ENCODE results near the gene CCDC61.

CCDC61 gene, protein sequence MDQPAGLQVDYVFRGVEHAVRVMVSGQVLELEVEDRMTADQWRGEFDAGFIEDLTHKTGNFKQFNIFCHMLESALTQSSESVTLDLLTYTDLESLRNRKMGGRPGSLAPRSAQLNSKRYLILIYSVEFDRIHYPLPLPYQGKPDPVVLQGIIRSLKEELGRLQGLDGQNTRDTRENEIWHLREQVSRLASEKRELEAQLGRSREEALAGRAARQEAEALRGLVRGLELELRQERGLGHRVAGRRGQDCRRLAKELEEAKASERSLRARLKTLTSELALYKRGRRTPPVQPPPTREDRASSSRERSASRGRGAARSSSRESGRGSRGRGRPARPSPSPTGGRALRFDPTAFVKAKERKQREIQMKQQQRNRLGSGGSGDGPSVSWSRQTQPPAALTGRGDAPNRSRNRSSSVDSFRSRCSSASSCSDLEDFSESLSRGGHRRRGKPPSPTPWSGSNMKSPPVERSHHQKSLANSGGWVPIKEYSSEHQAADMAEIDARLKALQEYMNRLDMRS

DNA sequence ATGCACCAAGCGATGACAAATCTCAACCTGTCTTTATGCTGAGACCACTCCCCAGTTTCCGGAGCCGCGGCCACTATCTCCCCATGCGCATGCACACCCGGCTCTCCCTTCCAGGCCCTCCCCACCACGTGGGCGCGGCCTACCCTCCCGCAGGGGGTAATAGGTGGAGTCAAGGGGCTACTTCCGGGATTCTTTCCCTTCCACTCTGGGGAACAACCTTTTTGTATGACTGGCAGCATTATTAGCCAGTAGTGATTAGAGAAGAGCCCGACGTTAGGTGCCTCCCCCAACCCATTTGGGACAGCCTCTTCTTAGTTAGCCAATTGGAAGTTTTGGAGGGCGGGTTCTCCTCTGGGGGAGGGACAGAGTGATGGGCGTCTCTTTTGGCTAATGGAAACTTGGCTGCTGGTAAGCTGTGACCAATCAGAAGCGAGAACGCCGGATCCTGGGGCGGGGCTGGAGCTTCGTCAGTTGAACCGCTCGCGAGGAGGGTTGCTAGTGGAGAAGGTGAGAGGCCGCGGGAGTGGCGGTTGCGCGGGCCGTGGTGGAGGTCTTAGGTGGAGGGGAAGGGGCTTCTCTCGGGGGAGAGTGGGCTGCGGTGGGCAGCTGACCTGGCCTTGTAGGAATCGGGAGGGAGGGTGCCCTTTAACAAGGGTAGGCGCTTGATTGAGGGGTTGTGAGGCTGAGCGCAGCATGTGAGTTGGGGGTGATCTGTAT lies at the start of gene CCDC61:
Gene CCDC61 (plus strand): TSS at position 470 of the 717 bp plus-strand sequence. CDS start 7,552 bp downstream, outside the sequence.
- peak; percentile 100 for DNase-seq

GRCh38 chr19:45947926-45948325 lies 47.3 kb upstream of the CCDC61 start:
- DNase-seq = no peak

DNA sequence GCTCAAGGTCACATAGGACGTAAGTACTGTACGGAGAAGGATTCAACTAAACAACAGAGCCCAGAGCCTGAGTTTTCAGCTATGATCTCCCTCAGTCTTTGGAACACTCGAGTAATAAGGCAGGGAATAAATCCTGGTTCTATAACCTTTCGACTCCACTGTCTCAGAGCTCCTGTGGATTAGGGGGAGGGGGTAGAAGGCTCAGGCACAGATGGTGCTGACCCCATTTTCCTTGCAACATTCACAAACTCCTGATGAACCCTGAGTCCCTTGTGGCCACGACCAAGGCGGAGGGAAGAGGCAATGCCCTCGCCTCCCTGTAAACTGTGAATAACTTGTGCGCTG lies 43.0 kb upstream of the CCDC61 start:
- no peak for DNase-seq

- DNase-seq = peak; percentile 70
Measured at GRCh38 chr19:45952686-45953505, 42.4 kb upstream of the CCDC61 start.

- no peak for DNase-seq
Measured at GRCh38 chr19:45953676-45954075, 41.6 kb upstream of the CCDC61 start.

GRCh38 chr19:45954156-45954555 lies 41.1 kb upstream of the CCDC61 start:
- no peak for DNase-seq

- DNase-seq = peak; percentile 26
Measured at GRCh38 chr19:45955905-45956608, 39.2 kb upstream of the CCDC61 start.

- no peak for DNase-seq
Measured at GRCh38 chr19:45958320-45958719, 36.9 kb upstream of the CCDC61 start.

GRCh38 chr19:45958769-45959516 lies 36.3 kb upstream of the CCDC61 start:
- DNase-seq = no peak

DNA sequence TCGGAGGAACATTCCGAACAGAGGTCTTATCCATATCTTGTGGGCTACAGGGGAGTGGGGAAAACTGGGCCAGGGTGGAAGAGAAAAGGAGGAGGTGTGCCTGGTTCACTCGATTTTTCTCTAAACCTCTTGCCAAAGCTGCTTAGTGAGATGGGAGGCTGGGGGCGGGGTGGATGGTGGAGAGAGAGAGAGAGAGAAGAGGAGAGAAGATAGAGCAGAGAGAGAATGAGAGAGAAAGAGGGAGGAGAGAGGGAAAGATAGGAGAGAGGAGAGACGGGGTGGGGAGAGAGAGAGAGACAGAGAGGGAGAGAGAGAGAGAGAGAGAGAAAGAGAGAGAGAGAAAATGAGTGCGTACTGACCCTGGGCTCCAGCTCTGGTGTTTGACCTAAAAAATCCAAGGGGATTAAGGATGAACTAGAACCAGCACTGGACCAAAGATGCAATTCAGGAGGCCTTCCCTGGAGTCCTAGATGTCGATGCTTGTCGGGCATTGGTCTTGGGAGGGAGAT lies 35.7 kb upstream of the CCDC61 start:
- DNase-seq = no peak

DNA sequence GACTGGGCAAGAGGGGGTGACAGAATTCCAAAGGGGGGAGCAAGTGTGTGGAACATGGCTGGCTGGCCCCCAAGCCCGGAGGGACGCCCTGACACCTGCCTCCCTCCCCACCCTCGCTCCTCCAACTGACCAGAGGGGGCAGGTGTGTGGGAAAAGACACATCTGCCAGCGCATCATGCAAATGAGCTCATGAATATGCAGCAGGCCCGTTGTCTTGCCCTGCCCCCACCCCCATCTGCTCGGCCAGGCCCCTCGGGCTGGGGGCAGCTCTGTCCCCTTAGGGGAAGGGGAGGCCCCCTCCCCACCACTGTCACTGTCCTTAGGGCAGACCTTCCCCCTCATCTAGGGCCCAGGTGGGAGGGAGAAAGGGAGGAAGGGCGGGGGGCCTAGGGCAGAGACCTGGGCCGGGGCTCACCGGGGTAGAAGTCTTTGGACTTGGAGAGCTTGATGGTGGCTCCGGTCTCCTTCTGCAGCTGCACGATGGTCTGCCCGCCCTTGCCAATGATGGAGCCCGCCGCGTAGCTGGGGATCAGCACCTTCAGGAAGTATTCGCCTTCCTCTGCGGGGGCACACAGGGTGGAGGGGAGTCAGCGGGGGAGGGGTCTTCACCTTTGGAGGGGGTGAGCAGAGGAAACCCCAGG lies 34.6 kb upstream of the CCDC61 start:
- DNase-seq = no peak

- DNase-seq = no peak
Measured at GRCh38 chr19:45962021-45962420, 33.2 kb upstream of the CCDC61 start.

DNA sequence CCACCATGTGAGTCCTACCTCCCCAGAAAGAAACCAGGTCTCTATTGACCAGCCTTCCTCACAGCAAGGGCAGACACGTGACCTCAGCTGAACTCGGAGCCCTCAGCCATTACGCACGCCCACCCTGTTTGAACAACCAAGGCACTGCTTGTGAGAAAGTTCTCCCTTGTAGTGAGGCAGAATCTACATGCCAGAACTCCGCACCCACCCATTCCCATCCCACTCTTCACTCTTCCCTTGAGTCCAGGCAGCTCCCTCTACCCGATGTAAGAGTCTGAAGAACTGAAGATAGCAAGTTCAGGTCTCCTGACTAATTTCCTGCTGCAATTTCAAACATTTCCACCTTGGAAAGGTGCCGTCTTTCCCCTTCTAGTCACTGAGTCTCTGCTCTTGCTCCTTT lies 28.0 kb upstream of the CCDC61 start:
- no peak for DNase-seq

- DNase-seq = no peak
Measured at GRCh38 chr19:45968626-45969025, 26.6 kb upstream of the CCDC61 start.

- no peak for DNase-seq
Measured at GRCh38 chr19:45969676-45970075, 25.6 kb upstream of the CCDC61 start.

DNA sequence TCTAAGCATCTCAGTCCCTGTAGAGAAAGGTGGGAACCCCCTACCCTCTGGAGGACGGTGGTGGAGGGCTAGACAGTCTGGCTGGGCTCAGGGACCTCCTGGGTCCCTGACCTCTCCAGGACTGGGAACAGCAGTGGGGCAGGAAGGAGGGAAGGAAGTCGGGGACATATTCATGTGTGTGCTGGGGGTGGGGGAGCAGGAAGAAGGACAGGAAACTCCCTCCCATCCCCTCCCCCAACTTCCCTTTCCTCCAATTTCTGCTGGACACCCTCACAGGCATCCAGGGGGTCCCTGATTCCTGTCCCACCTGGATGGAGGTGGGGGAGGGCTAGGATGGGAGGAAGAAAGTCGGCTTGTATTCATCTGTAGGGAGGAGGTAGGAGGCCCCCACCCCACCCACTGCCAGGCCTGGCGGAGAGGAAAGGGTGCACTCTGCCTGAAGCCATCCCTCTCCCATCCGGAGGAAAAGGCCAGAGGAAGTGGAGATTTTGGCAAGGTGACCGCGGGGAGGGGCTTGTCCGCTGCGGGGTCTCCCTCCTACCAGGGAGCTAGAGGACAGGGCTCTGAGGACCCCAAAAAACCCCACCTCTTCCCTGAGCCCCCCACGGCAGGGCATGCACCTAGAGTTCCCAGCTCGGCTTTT lies 23.9 kb upstream of the CCDC61 start:
- DNase-seq = no peak

GRCh38 chr19:45972081-45972946 lies 23.0 kb upstream of the CCDC61 start:
- peak; percentile 41 for DNase-seq

- no peak for DNase-seq
Measured at GRCh38 chr19:45972947-45973540, 22.2 kb upstream of the CCDC61 start.

All from MV-4-11 (cell line).